Measurements from ENCODE around the gene GTF2E1. TPM values are rescaled to one million over a fixed set of nuclear protein-coding genes. Genes with fewer than 3 reads are reported as not detected.
A peak's percentile ranks its signal among the peaks of the same experiment; 100 is the strongest.

The GTF2E1 gene
- polyA plus RNA-seq, 3 donors, result 6.1 to 7.9 (median 6.9) TPM

GRCh38 chr3:120742849-120743365 lies 363 bp downstream of the GTF2E1 start:
- Histone ChIP-seq H3K9ac (ENCODE audit: insufficient read depth, low read length, poor library complexity, severe bottlenecking) (peak overlapping the region; percentile 99), H2AFZ (ENCODE audit: insufficient read depth, low read depth, low read length, poor library complexity, severe bottlenecking) (peak overlapping the region; percentile 94), H3K4me1 (ENCODE audit: control insufficient read depth in 1 of 2, insufficient read depth in 2 of 2, low read length in 2 of 2) (peaks cover 17 to 18% of the 10 kb centered on the region in 2 donors), H3K36me3 (replicated peaks in 1 of 2; ENCODE audit: control insufficient read depth in 1 of 2, insufficient read depth in 2 of 2, low read length in 2 of 2) (peaks cover 0 to 6% of the 10 kb centered on the region in 2 donors), H3K4me2 (replicated peaks; ENCODE audit: extremely low read depth, low read length, poor library complexity, severe bottlenecking) (peak overlapping the region; percentile 89), H3K27me3 (ENCODE audit: control insufficient read depth in 2 of 2, insufficient read depth in 2 of 2, low read length in 2 of 2) (no peaks in the 10 kb centered on the region), H4K20me1 (ENCODE audit: insufficient read depth, low read length) (no peaks in the 10 kb centered on the region), H3K4me3 (replicated peaks in 1 of 3; ENCODE audit: low read depth in 2 of 3, low read length in 3 of 3) (peak overlapping the region; percentile 84 to 99 (median 99)), H3K9me3 (replicated peaks in 1 of 2; ENCODE audit: control insufficient read depth in 1 of 2, insufficient read depth in 1 of 2, low read length in 2 of 2) (peaks cover 0 to 5% of the 10 kb centered on the region in 2 donors), H3K79me2 (ENCODE audit: insufficient read depth, low read length) (peaks cover 48% of the 10 kb centered on the region), H3K27ac (ENCODE audit: low read depth in 1 of 2, low read length in 2 of 2) (peak overlapping the region; percentile 80 to 100)
- Mint-ChIP-seq H3K4me3 (peak overlapping the region; percentile 94 to 98), H3K9me3 (peaks cover 0 to 10% (median 6%) of the 10 kb centered on the region in 7 donors), H3K27me3 (ENCODE audit: low read depth in 3 of 3) (peaks cover 0 to 2% (median 0%) of the 10 kb centered on the region in 3 donors), H3K4me1 (peaks cover 21% of the 10 kb centered on the region), H3K27ac (peak overlapping the region; percentile 98 to 100 (median 99)), H3K36me3 (peaks cover 4 to 5% of the 10 kb centered on the region in 2 donors)
- intact Hi-C loops (cut with micrococcal nuclease), result loop anchor here (5.0 to 10.0 kb wide), 4 partner anchors 146 to 648 kb away; partner anchors contain the start of genes GSK3B (in 2 of the 2), NDUFB4 (in 2 of the 2) and LRRC58 (in 1 of the 2)
- no peak for TF ChIP-seq CTCF (IDR thresholded peaks at IDR 0.05)
- DNase-seq, result no peak
- 0% methylated on average over 20 of the region's 26 CpGs for WGBS (ENCODE audit: insufficient coverage)

GRCh38 chr3:120743556-120744195 lies 1.1 kb downstream of the GTF2E1 start:
- intact Hi-C loops (cut with micrococcal nuclease), result loop anchor here (5.0 to 10.0 kb wide), 4 partner anchors 146 to 649 kb away; partner anchors contain the start of genes GSK3B (in 2 of the 2), NDUFB4 (in 2 of the 2) and LRRC58 (in 1 of the 2)
- peaks cover 0 to 2% (median 0%) of the 10 kb centered on the region in 3 donors for H3K27me3 Mint-ChIP-seq (ENCODE audit: low read depth in 3 of 3)
- Histone ChIP-seq H3K36me3 (replicated peaks in 1 of 2; ENCODE audit: control insufficient read depth in 1 of 2, insufficient read depth in 2 of 2, low read length in 2 of 2) (no peaks in the 10 kb centered on the region), H3K9me3 (replicated peaks in 1 of 2; ENCODE audit: control insufficient read depth in 1 of 2, insufficient read depth in 1 of 2, low read length in 2 of 2) (no peaks in the 10 kb centered on the region), H4K20me1 (ENCODE audit: insufficient read depth, low read length) (no peaks in the 10 kb centered on the region), H3K4me3 (replicated peaks in 1 of 3; ENCODE audit: low read depth in 2 of 3, low read length in 3 of 3) (peak overlapping the region; percentile 84 to 99 (median 99)), H3K79me2 (ENCODE audit: insufficient read depth, low read length) (peaks cover 48% of the 10 kb centered on the region), H3K9ac (ENCODE audit: insufficient read depth, low read length, poor library complexity, severe bottlenecking) (peak overlapping the region; percentile 99), H3K27me3 (ENCODE audit: control insufficient read depth in 2 of 2, insufficient read depth in 2 of 2, low read length in 2 of 2) (no peaks in the 10 kb centered on the region), H3K4me2 (replicated peaks; ENCODE audit: extremely low read depth, low read length, poor library complexity, severe bottlenecking) (peak overlapping the region; percentile 89), H3K27ac (ENCODE audit: low read depth in 1 of 2, low read length in 2 of 2) (peak overlapping the region in 1 of 2 donors; percentile 100), H2AFZ (ENCODE audit: insufficient read depth, low read depth, low read length, poor library complexity, severe bottlenecking) (peak overlapping the region; percentile 94), H3K4me1 (ENCODE audit: control insufficient read depth in 1 of 2, insufficient read depth in 2 of 2, low read length in 2 of 2) (peaks cover 17 to 18% of the 10 kb centered on the region in 2 donors)
- H3K27ac Mint-ChIP-seq, result peak overlapping the region; percentile 98 to 100 (median 99)
- H3K4me3 Mint-ChIP-seq, result peak overlapping the region; percentile 94 to 98
- peaks cover 21% of the 10 kb centered on the region for H3K4me1 Mint-ChIP-seq
- no peaks in the 10 kb centered on the region for H3K36me3 Mint-ChIP-seq
- no peak for DNase-seq
- peaks cover 0 to 5% (median 3%) of the 10 kb centered on the region in 7 donors for H3K9me3 Mint-ChIP-seq
- 11% methylated on average over 1 of the region's 6 CpGs for WGBS (ENCODE audit: insufficient coverage)
- no peak for TF ChIP-seq CTCF (IDR thresholded peaks at IDR 0.05)

Measured in CD14-positive monocyte (primary cell).